Inferior parietal cortex (tissue), 1 donor: ENCODE data around the gene DCUN1D2.
"Not testable (repeated sequence)": the region's sequence is repeated elsewhere in the genome, so short reads cannot be mapped to it uniquely, and the experiment has no call there.

Experiments
- DNase-seq: peaks from one replicate; pipeline ENCODE4 v3.0.0-alpha.2; 2016; ENCODE audit errors: extremely low spot score

The DCUN1D2 gene

GRCh38 chr13:113446488-113446854 lies 44.0 kb downstream of the DCUN1D2 start:
- DNase-seq: no peak

DNA sequence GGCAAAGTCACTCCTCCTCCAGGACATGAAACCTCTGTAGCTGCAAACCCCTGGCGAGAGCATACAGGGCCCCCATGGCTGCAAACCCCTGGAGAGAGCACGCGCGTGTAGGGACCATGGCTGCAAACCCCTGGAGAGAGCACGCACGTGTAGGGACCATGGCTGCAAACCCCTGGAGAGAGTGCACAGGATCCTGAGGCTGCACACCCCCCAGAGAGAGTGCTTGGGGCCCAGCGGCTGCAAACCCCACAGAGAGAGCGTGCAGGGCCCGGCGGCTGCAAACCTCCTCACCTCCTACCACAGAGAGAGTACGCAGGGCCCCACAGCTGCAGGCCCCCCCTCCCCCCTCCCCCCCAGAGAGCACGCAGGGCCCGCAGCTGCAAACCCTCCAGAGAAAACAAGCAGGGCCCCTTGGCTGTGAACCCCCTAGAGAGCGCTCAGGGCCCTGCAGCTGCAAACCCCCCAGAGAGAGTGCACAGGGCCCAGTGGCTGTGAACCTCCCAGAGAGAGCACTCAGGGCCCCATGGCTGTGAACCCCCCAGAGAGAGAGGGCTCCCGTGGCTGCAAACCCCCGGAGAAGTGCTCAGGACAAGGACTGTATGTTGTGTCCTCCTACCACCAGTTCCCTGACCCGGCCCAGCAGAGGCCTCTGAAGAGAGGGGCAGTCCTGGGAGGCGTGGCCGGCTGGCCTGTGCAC lies 44.6 kb downstream of the DCUN1D2 start:
- DNase-seq: no peak

- no peak for DNase-seq
Observed at GRCh38 chr13:113443991-113444390, 46.5 kb downstream of the DCUN1D2 start.

DNA sequence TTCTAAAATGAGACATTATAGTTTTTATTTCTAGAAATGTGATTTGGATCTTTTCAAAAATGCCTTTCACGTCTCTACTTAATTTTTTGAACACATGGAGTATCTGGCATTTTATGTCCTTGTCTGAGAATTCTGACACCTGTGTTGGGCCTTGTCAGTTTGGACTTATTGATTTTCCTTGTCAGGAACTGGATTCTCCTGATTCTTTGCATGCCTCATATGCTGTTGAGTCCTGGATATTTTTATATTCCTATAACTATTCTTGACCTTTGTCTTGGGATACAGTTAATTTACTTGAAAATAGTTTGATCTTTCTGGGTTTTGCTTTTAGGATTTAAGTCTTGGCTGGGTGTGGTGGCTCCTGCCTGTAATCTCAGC lies 47.5 kb downstream of the DCUN1D2 start:
- DNase-seq: no peak

- no peak for DNase-seq
Observed at GRCh38 chr13:113442354-113442984, 48.0 kb downstream of the DCUN1D2 start.

- DNase-seq: no peak
Observed at GRCh38 chr13:113441661-113442060, 48.9 kb downstream of the DCUN1D2 start.

GRCh38 chr13:113437408-113438010 lies 53.0 kb downstream of the DCUN1D2 start:
- no peak for DNase-seq

- not testable (repeated sequence) for DNase-seq
Observed at GRCh38 chr13:113436866-113437265, 53.6 kb downstream of the DCUN1D2 start.

- DNase-seq: not testable (repeated sequence)
Observed at GRCh38 chr13:113435907-113436306, 54.6 kb downstream of the DCUN1D2 start.

- no peak for DNase-seq
Observed at GRCh38 chr13:113433391-113433916, 57.1 kb downstream of the DCUN1D2 start.

DNA sequence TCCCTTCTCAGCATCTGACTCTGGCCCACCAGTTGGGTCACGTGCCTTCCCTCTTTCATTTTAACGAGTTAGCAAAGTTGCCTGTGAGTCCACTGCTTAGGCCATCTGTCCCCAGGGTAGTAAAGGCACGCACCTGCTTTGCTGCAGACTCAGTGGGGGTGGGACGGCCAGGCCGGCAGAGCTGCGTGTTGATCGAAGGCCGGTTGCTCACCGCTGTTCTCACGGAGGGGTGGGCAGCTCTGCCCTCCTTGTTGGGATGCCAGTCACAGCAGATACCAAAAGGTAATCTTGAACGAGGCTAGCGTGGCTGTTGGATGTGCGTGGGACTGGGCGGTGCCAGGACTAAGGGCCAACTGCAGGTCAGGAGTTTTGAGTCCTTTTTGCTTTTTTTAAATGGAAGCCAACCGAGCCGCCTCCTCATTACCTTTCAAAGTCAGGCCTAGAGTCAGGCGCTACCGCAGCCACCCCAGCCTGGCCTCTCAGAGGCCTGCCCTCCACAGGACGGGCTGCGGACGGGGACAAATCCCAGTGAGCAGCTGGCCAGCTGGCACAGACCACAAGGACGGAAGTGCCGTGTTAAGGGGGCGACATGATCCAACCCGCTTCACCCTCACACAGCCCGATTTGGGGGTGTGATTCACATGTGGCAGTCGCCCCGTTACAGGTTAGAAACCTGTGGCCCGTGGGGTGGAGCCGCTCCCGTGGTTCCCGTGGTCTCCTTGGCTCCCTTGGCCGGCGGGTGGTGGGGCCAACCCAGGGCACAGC lies 57.8 kb downstream of the DCUN1D2 start:
- DNase-seq: no peak

DNA sequence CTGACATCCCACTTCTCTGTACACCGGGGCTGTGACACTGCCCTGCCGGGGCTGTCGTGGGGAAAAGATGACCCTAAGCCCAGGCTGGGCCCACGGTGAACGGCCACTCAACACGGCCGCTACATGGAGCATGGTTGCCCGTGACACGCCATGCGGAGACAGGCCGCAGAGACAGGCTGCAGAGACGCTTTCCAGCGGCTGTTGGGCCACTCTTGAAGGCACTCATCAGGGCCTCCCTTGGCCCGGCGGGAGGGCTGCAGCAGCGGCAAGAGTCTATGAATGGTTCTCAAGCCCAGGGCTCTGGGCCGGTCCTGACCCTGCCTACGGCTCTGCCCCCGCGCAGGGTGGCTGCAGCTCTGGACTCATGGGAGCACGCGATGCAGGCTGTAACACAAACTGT lies 59.3 kb downstream of the DCUN1D2 start:
- DNase-seq: no peak

DNA sequence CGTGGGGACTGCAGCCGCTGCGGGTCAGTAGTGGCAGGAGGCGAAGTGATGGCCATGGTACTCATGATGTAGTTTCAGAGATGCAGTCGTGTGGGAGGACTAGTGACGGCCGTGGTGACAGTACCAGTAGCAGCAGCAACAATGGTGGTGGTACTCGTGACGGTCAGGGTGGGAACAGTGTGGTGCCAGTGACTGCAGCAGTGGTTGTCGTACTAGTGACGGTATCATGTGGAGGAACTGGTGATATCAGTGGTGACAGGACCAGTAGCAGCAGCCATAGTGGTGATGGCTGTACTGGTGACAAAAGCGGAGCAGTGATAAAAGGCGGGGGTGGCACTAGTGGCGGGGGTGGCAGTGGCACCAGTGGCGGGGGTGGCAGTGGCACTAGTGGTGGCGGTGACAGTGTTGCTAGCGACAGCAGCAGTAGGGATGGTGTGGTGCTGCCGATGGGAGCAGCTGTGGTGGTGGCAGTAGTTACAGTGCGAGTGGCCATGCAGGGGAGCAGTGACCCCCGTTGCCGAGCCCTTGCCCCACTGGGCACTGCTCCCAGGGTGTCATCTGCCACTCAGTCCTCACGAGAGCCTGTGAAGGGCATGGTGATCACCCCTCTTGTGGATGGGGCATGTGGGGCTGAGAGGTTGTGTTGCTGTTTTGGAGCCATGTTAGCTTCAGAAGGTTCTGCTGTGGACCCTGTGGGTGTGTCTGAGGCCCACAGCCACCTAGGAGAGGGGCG lies 60.0 kb downstream of the DCUN1D2 start:
- DNase-seq: no peak

- DNase-seq: no peak
Observed at GRCh38 chr13:113429608-113429985, 60.9 kb downstream of the DCUN1D2 start.

DNA sequence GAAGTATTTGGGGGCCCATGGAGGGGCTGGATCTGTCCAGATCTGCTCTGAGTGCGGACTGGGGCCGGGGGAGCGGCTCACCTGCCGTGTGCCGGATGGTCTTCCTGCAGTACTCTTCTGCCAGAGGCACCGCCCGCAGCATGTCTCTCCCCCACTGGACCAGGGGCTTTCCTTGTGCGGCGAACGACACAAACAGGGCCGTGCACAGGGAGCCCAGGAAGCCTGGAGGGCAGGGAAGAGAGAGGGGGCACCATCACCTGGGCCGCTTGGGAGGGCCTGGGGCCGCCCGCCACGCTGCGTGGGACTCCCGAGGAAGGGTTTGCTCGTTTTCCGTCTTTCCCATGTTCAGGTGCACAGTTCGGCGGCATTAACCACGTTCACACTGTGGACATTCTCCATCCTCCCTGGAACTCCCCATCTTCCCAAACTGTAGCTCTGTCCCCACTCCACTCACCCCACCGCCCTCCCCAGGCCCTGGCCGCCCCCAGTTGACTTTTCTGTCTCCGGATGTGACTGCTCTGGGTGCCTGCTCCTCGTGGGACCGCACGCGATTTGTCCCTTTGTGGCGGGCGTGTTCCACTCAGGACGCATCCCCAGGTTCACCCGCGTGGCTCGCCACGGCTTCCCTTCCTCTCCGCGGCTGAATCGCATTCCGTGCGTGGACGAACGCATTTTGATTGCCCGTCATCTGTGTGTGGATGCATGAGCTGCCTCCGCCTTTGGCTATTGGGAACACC lies 61.5 kb downstream of the DCUN1D2 start:
- no peak for DNase-seq

DNA sequence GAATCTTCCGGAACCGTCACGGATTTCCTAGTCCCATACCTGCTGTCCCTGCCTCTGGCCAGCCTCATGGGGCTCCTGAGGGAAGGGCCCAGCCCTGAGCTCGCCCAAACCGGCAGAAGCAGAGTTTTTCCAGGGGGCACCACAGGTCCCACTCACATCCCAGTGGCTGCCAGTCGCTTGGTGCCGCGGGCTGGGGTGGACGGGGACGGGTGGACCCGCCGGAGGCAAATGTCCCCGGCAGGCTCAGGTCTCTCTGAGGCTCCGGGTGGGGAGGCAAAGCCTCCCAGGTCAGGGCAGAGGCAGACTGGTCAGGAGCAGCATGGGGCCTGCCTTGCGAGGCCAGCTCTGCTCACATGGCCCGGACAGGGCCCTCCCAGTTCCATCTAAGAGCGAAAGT lies 62.0 kb downstream of the DCUN1D2 start:
- no peak for DNase-seq

- DNase-seq: no peak
Observed at GRCh38 chr13:113427562-113428468, 62.7 kb downstream of the DCUN1D2 start.

DNA sequence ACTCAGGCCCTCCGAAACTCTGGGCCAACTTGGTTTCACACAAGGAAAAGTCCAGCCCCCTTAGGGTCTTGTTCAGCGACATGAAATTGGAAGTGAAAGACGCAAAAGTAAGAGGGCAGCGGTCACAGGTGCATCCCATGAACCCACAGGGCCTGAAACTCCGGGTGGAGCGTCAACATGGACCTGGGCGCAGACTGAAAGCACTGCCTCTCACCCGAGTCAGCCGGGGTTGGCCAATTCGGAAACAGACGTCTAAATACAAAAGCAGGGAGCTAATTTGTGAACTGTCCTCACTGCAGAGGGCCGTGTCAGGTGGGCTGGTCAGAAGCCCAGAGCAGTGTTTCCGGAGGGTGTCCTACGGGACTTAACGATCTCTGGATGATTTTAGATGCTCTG lies 63.9 kb downstream of the DCUN1D2 start:
- no peak for DNase-seq

DNA sequence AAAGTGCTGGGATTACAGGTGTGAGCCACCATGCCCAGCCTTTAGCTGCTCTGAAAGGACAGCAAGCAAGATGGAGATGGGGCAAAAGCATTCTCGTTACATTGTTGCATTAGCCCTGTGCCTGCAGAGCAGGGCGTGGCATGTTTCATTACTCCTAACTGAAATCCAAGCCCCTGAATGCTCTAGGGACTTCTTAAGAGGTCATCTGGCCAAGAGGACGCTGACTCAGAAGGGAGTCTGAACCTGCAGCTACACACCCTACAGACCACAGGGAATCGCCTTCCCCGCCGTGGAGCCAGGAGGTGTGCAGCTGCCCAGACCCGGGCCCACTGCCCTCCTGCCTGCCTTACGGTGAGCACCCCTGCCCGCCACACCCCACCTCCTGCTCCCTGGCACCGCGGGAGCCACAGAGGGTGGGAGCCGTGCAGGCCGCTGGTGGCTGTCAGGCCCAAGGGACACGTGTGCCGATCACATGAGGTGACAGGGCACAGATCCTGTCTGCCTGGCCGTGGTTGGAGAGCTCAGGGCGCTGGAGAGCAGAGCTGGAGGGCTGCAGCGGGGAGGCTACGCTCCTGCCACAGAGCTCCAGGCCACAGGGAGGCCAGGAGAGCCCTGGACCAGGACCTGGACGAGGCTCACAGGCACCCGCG lies 64.4 kb downstream of the DCUN1D2 start:
- DNase-seq: no peak
